Measurements from ENCODE around the gene OR51M1.
A peak's percentile ranks its signal among the peaks of the same experiment; 100 is the strongest.

The OR51M1 gene

DNA sequence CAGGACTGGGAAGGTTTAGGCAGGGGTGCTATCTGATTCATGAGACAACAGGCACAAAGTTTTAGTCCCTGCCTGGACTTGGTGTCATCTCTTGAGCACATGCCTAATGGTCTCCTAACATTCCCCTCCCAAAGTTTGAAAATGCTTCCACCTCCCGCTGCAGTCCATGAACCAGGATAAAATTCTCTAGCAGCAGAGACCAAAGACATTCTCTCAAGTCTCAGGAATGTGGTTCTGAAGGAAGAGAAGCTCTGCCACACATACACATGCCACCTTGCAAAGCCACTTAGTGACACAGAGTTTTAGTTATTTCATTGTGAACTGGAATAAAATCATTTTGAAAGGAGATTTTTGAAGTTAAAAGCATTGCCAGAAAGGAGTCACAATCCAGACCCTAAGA, 16.8 kb upstream of the OR51M1 start:
- no peaks in the 10 kb centered on the region for H3K4me1 Mint-ChIP-seq
- DNase-seq (ENCODE audit: low spot score in 2 of 2) = no peak

DNA sequence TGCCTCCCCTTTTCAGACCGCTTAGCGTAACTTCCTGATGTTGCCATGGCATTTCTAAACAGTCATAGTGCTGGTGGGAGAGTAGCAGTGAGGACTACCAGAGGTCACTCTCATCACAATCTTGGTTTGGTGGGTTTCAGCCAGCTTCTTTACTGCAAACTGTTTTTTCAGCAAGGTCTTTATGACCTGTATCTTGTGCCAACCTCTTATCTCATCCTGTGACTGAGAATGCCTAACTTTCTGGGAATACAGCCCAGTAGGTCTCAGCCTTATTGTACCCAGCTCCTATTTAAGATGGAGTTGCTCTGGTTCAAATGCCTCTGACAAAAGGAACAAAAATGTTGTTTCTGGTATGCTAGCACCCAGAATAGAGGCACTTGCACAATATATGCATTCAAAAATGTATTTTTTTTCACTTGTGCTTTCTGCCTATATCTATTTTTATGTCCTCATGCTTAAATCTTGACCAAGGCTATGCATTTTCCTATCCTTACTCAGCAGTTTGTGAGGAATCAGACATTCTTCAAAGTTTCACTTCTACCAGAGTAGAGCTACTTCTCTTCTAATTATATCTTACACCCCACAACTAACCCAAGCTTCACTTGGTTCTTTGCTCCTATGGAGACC, 16.1 kb upstream of the OR51M1 start:
- Mint-ChIP-seq H3K4me3 (no peak overlapping the region), H3K27ac (no peak overlapping the region), H3K9me3 (peaks cover 3% of the 10 kb centered on the region), H3K36me3 (no peaks in the 10 kb centered on the region), H3K4me1 (no peaks in the 10 kb centered on the region)
- ATAC-seq (no peak), DNase-seq (ENCODE audit: low spot score in 2 of 2) (no peak)

More for the DNA sequence above, 16.8 kb upstream of the OR51M1 start:
- ATAC-seq = no peak
- Mint-ChIP-seq H3K4me3 (no peak overlapping the region), H3K36me3 (no peaks in the 10 kb centered on the region), H3K27ac (no peak overlapping the region), H3K9me3 (peaks cover 3% of the 10 kb centered on the region)

DNA sequence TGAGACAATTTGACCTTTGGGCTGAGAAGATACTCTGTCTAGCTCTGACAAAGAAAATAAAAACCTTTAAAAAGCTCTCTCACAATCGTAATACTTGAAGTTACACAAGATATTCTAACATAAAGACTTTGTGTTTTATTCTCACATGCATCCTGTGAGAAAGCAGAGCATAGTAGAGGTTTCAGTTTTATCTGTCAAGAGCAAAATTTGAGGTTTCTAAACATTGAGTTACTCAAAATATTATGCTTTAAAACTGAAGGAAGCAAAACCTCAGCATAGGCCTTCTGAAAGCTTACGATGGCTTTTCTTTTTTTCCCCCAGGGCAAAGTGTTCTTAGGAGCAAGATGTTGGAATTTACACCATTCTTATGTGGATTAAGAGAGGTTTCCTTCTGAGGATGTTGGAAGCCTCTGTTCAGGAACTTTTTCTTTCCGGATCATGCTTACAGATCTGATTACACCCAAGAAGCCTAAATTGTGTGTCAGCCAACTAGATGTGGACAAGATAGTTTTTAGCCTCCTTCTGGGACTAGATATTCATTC, 15.0 kb upstream of the OR51M1 start:
- Mint-ChIP-seq H3K4me3 (no peak overlapping the region), H3K27ac (no peak overlapping the region), H3K4me1 (no peaks in the 10 kb centered on the region), H3K9me3 (peaks cover 3% of the 10 kb centered on the region), H3K36me3 (no peaks in the 10 kb centered on the region)
- DNase-seq (ENCODE audit: low spot score in 2 of 2) (no peak), ATAC-seq (no peak)

DNA sequence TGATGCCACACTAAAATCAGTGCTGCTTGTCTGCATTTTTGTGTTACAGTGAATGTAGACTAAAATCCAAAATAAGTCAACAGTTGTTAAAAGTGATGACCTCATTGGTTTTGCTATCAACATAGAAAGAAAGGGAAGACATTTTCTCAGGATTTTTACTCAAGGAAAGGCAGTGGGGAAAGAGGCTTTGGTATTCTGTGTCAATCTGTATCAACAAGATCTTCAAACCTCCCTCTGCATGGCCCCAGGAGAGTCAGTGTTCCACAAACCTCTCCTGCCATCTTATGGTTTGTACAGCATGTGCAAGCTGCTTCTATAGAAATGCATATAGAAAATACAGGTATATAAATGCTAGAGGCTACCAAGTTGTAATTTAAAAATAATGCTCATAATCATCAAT, 13.8 kb upstream of the OR51M1 start:
- H3K36me3 Mint-ChIP-seq = no peaks in the 10 kb centered on the region
- no peak overlapping the region for H3K27ac Mint-ChIP-seq
- no peaks in the 10 kb centered on the region for H3K4me1 Mint-ChIP-seq
- no peak for DNase-seq (ENCODE audit: low spot score in 2 of 2)
- no peak overlapping the region for H3K4me3 Mint-ChIP-seq
- peaks cover 6% of the 10 kb centered on the region for H3K9me3 Mint-ChIP-seq
- ATAC-seq = no peak

DNA sequence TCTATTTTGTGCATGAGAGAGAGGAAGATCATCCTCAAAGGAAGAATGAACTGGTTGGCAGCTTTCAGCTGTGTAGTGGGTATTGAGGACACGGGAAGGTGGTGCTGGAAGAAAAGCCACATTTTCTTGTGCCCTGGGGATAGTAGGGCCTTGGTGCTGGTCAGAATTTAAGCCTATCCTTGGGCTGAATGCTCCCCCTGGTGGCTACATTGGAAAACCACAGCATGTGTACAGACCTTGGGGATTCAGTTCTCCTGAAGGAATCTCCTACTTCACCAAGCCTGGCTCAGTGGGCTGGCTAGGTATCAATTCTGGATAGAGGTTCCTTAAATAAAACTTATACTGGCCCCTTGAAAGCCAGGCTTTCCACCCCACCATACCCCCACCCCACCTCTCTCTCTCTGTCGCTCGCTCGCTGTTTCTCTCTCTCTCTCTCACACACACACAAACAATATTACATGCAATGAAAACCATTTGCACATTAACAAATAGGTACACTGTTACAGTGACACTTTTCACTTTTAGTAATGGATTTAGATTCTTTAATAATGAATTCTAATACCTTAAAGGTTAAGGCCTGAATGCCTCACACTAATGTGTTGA, 2.8 kb upstream of the OR51M1 start:
- Mint-ChIP-seq H3K27ac (no peak overlapping the region), H3K4me3 (no peak overlapping the region), H3K9me3 (no peaks in the 10 kb centered on the region), H3K4me1 (no peaks in the 10 kb centered on the region), H3K36me3 (no peaks in the 10 kb centered on the region)
- DNase-seq (ENCODE audit: low spot score in 2 of 2) (peak; percentile 3 to 49), ATAC-seq (peak; percentile 59)

DNA sequence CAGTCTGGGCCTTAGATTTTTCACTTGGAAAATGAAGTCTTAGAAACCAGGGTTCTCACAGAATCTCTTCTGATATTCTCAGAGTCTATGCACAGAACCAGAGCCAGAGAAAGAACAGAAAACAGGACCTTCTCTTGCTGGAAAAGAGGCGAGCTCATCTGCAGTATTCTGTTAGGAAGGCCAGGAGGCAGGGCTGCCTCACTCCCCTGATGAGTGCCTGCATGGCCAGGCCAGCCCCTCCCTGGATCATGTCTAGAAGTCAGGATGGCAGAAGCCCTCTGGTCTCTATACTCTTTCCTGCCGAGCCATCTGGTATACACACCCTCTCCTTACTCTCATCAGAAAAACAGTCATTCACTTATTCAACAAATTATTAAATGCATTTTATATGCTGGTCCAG, 723 bp downstream of the OR51M1 start:
- DNase-seq (ENCODE audit: low spot score in 2 of 2) (no peak), ATAC-seq (no peak)
- Mint-ChIP-seq H3K4me3 (no peak overlapping the region), H3K4me1 (no peaks in the 10 kb centered on the region), H3K36me3 (no peaks in the 10 kb centered on the region), H3K27ac (no peak overlapping the region), H3K9me3 (no peaks in the 10 kb centered on the region)

DNA sequence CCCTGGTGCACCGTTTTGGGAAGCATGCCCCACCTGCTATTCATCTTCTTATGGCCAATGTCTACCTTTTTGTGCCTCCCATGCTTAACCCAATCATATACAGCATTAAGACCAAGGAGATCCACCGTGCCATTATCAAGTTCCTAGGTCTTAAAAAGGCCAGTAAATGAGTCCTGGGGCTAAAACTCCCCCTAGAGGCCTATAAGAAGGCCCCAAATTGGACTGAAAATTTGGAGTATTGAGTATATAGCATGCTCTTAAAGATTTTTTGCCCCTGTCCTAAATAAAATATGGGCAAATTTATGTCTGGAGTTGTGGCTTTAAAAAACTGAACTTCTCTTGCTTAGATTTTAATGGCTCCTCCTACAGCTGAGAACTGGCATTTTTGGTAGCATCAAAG, 6.6 kb downstream of the OR51M1 start:
- no peak for DNase-seq (ENCODE audit: low spot score in 2 of 2)
- Mint-ChIP-seq H3K36me3 (no peaks in the 10 kb centered on the region), H3K4me3 (no peak overlapping the region), H3K27ac (no peak overlapping the region), H3K9me3 (no peaks in the 10 kb centered on the region), H3K4me1 (no peaks in the 10 kb centered on the region)
- no peak for ATAC-seq

DNA sequence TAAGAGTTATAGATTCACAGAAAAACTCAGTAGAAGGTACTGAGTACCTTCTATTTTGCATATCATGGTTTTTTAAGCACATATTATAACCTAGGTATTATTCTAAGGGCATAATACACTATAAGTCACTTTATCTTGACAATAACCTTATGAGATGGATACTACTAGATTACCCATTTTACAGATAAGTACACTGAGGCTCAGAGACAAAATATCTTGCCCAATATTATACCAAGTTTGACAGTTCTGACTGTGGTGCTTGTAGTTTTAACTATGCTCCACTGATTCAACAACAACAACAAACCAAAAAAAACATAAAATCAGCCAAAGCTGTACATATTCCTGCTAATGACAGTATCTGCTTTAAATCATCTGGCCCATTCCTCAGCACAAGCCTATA, 10.5 kb downstream of the OR51M1 start:
- no peak overlapping the region for H3K27ac Mint-ChIP-seq
- no peak for ATAC-seq

DNA sequence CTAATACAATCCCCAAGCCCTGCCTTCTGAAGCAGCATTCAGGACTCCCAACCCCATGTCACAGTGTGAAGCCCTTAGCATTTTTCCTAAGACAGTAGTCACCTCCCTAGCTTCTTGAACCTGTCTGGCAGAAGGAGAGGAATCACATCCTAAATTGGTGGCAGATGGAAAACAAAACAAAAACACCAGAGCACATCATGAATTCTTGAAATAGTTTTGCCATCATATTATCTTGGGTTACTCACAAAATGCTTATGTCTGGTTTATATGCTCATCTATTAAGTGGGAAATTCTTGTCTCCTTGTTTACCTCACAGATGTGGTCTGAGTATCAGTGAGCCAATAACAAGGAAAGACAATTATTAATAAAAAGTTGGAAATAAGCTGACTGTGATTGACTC, 15.3 kb downstream of the OR51M1 start:
- Mint-ChIP-seq H3K4me1 (no peaks in the 10 kb centered on the region), H3K27ac (no peak overlapping the region), H3K9me3 (peaks cover 3% of the 10 kb centered on the region), H3K36me3 (no peaks in the 10 kb centered on the region), H3K4me3 (no peak overlapping the region)
- DNase-seq (ENCODE audit: low spot score in 2 of 2) (no peak), ATAC-seq (no peak)

More for the DNA sequence above, 10.5 kb downstream of the OR51M1 start:
- Mint-ChIP-seq H3K36me3 (no peaks in the 10 kb centered on the region), H3K4me3 (no peak overlapping the region), H3K4me1 (no peaks in the 10 kb centered on the region), H3K9me3 (peaks cover 3% of the 10 kb centered on the region)
- no peak for DNase-seq (ENCODE audit: low spot score in 2 of 2)

DNA sequence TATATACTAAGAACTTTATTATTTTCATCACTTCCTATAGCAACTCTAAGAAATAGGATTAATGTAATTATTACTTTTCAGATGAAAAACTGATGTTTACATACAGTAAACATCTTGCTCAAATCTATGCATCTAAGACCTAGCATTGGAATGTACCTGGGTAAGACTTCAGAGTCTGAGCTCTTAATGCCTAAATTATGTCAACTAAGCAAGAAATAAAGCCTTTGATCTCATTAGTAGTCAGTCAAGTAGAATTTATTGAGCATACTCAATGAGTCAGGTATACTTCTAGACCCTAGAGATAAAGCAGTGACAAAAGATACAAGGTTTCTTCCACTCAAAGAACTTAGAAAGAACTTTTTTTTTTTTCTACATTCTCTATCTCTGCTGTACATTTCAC, 21.6 kb downstream of the OR51M1 start:
- Mint-ChIP-seq H3K36me3 (no peaks in the 10 kb centered on the region), H3K27ac (no peak overlapping the region), H3K9me3 (no peaks in the 10 kb centered on the region), H3K4me3 (no peak overlapping the region), H3K4me1 (no peaks in the 10 kb centered on the region)
- no peak for ATAC-seq
- DNase-seq (ENCODE audit: low spot score in 2 of 2) = no peak

DNA sequence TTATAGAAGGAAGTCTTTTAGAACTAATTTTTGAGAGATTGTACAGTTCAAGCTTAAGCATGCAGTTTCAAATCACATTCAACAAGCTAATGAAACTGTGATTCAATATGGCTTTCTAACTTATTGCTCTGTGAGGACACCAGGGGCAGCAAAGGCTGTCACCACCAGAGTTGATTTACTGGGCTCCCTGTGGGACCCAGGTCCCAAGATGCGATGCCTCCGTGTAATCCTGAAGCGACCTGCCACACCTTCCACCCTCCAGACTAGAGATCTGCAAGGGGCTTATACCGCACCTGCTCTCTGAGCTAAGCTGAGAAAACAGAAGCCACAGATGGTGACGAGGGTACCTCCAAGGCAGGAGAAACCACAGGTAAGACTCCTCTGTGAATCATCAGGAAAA, 37.4 kb downstream of the OR51M1 start:
- DNase-seq (ENCODE audit: low spot score in 2 of 2) = no peak
- no peaks in the 10 kb centered on the region for H3K4me1 Mint-ChIP-seq
- H3K36me3 Mint-ChIP-seq = no peaks in the 10 kb centered on the region
- no peak overlapping the region for H3K27ac Mint-ChIP-seq
- no peak overlapping the region for H3K4me3 Mint-ChIP-seq
- H3K9me3 Mint-ChIP-seq = no peaks in the 10 kb centered on the region
- ATAC-seq = no peak

DNA sequence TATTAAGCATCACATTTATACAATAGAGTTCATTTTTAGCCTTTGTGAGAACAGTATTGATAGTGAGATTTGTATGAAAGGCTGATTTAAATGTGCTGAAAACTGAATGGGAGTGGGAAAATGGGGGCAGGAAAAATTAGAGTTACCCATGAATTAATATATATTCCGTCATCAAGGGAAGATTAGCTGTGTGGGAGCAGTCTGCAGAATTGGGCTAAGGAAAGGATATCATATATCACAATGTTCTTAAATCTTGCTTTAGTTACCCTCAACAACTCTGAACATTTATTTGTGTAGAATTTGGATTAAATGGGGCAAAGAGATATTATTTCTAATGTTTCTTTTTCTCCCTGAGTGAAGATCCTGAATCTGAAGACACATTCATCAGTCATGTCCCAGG, 38.2 kb downstream of the OR51M1 start, which contains the start of gene OR51Q1:
OR51Q1 (plus strand) TSS at position 301 of the 400 bp plus-strand sequence; CDS start at position 391, 90 bp downstream.
- Mint-ChIP-seq H3K27ac (no peak within 1 kb of the TSS), H3K36me3 (no peaks in the 10 kb centered on the region), H3K9me3 (no peaks in the 10 kb centered on the region), H3K4me1 (no peaks in the 10 kb centered on the region), H3K4me3 (no peak within 1 kb of the TSS)
- ATAC-seq (no peak), DNase-seq (ENCODE audit: low spot score in 2 of 2) (no peak)

DNA sequence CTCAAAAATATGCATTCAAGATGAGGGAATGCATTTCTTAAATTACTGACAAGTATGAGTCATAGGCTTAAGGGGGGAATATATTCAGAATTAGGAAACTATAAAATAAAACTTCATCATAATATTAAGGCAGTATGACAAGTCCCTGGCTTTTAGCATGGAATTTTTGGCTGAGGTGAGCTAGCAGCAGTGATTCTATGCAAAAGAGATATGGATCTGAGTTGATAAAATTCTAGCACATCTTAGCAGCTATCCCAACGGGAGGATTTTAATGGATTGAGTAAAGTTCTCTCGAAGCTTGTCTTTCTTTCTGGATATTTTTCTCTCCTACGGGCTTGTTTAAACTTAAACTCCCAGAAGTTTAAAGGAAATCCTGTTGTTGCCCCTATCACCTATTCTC, 39.5 kb downstream of the OR51M1 start:
- H3K4me3 Mint-ChIP-seq = no peak overlapping the region
- no peak overlapping the region for H3K27ac Mint-ChIP-seq
- H3K36me3 Mint-ChIP-seq = no peaks in the 10 kb centered on the region
- ATAC-seq (no peak), DNase-seq (ENCODE audit: low spot score in 2 of 2) (no peak)
- H3K4me1 Mint-ChIP-seq = no peaks in the 10 kb centered on the region
- H3K9me3 Mint-ChIP-seq = no peaks in the 10 kb centered on the region

DNA sequence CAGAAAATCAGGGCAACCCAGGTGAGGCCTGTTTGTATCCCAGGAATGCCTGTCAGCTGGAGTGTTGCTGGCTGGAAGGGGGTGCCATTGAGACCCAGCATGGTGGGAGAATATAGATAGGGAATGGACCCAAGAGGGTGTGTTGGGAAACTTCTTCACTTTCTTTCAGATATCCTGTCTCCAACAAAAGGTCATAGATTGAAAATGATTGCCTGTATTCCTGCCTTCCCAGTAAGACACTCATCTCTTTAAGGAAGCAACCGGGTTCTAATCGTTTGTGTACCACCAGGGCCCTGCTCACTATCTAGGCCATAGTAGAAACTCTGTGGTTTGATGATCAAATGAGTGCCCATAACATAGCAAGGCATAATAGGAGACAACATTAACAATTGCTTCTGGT, 57.8 kb downstream of the OR51M1 start, which contains the start of gene OR51I1:
OR51I1 (minus strand) TSS at position 101 of the 400 bp plus-strand sequence; CDS start at position 101, 0 bp downstream.
- no peak for ATAC-seq
- no peak for DNase-seq (ENCODE audit: low spot score in 2 of 2)
- no peaks in the 10 kb centered on the region for H3K4me1 Mint-ChIP-seq
- H3K27ac Mint-ChIP-seq = no peak within 1 kb of the TSS
- H3K36me3 Mint-ChIP-seq = no peaks in the 10 kb centered on the region
- no peak within 1 kb of the TSS for H3K4me3 Mint-ChIP-seq
- no peaks in the 10 kb centered on the region for H3K9me3 Mint-ChIP-seq

All from stimulated activated effector memory CD8-positive, alpha-beta T cell treated with anti-CD3 and anti-CD28 coated beads, Interleukin-12 subunit alpha, Interleukin-12 subunit beta, amount 100 ng/mL, for 72 hours (primary cell).